ENCODE data around the gene CDH10.

CDH10 gene

DNA sequence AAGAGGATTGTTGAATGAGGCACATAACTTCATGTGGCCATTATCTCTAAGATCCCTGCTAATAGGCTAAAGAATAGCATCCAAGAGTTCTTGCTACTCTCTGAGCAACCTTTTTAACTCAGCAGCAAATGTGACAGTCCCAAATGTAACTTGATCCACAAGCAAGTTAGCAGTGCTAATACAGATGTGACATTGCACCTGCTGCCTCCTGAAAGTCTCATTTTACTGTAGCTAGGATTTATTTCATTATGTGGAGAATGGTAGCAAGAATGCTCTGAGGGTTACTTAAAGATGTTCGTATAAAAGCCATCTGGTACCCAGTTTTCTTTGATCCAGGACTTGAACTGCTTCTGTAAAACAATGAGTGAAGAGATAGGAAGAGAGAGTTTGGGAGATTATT, 45.8 kb downstream of the CDH10 start:
- no peak for DNase-seq (ENCODE audit: low read depth)

GRCh38 chr5:24595329-24595728, 49.4 kb downstream of the CDH10 start:
- no peak for DNase-seq (ENCODE audit: low read depth)

DNA sequence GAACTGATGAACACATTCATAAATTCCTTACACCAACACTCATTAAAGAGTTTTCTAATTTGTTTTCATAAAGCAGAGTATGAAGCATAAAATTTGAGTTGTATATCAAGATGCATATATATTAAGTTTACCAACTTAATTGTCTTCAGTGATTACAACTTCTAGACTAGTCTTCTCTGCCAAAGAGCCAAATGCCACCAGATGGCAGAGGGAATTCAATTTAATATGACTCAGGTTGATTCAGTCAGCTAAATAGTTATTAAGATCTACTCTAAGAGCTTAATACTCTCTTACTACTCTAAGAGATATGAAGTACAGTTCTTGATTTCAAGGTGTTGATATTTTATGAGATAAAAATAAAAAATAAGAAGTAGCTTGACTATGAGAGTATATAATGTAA, 53.4 kb downstream of the CDH10 start:
- no peak for DNase-seq (ENCODE audit: low read depth)

DNA sequence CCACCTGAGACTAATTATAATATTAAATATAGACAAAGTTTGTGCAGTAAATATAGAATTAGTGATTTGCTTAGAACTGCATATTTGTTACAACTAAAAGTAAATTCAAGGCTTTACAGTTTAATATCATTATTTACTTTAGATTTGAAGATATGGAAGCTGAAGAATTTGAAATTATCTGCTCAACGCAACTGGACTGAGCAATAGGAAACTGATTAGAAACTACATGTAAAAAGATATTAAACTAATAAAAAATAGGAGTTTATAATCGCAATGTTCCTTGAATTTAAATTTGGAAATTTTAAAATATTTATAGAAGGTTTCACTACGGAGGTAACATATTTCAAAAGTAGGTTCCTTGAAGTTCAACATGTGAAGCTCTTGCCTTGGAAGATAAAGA, 55.2 kb downstream of the CDH10 start:
- no peak for DNase-seq (ENCODE audit: low read depth)

DNA sequence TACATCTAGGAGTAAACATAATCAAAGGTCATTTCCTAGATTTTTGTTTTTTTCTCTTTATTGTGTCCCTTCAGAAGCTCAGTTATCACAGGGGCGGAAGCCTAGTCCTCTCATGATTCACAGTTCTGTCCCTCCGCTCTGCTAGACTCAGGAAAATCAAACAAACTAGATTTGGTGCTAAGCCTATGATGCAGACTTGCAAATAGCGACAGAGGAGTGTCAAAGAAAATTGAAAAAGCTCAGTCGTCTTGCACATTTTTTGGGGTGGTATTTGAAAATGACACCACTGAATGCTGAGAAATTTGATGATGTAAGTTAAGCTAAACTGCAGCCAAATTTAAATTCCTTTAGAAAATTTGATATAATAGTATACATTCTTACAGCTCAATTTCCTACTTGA, 59.0 kb downstream of the CDH10 start:
- DNase-seq (ENCODE audit: low read depth) = no peak

DNA sequence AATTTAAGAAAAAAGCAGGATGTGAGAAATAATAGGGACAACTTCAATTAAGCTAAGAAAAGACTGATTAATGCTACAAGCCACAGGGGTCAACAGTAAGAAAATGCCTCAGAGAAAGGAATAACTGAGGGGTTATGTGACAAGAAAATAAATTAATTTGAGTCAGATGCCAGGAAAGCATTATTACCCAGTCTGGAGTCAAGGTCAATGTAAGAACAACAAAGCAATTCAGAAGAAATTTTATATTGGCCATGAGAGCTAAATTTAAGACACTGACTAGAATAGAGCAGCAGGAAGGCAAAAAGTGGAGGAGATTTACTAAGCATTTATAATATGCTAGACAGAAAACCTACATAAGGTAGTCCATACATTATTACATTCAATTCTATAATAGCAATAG, 73.5 kb downstream of the CDH10 start:
- DNase-seq (ENCODE audit: low read depth) = no peak

DNA sequence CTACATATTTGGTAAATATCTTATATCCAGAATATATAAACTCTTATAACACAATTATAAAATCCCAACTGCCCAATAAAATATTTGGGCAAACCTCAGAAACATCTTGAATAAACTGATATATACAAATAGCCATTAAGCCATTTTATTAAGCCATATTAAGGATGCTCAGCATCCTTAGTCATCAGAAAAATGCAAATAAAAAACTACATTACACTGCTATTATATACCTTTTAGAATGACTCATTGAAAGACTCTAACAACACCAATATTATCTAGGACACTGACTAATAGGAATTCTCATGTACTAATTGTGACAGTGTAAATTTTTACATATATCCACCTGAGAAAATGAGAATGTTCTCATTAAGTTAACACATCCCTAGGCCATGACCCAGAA, 77.8 kb downstream of the CDH10 start:
- no peak for DNase-seq (ENCODE audit: low read depth)

GRCh38 chr5:24555229-24555628, 89.5 kb downstream of the CDH10 start:
- DNase-seq (ENCODE audit: low read depth) = no peak

GRCh38 chr5:24547132-24547531, 97.6 kb downstream of the CDH10 start:
- DNase-seq (ENCODE audit: low read depth) = no peak

- no peak for DNase-seq (ENCODE audit: low read depth)
Measured at GRCh38 chr5:24539613-24540012, 105.2 kb downstream of the CDH10 start.

- no peak for DNase-seq (ENCODE audit: low read depth)
Measured at GRCh38 chr5:24538346-24538745, 106.4 kb downstream of the CDH10 start.

DNA sequence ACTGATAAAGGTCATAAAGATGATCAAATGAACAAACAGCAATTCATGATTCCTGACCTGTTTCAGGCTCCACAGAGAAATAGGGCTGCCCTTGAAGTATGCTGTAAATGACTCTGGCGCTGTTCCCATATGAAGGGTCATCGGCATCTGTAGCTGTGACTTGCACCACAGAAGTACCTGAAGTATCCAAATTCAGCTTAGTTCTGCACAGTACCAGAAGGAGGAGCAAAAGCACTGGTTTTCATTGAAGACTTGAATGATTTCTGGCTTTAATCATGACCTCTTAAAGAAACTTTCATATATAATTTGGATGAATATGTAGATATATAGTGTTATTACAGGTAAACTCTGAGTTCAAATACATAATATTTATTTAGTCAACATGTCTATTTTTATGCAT, 109.1 kb downstream of the CDH10 start:
- no peak for DNase-seq (ENCODE audit: low read depth)

DNA sequence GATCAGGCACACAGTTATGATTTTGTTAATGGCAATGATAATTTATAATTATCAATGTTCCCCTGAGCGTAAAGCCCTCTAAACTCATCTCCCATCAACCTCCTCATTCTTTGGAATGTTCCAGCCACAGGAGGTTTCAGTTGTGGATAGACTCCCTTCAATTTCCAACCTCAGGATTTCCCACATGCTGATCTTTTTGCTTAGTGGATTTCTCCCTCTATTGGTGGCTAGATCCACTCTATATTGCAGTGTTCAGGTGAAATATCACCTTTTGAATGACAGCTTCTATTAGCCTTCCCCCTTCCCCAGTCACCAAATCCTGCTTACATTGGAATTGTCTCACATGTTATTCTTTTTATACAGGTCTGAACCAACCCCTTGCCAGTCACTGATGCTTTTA, 113.9 kb downstream of the CDH10 start:
- no peak for DNase-seq (ENCODE audit: low read depth)

- DNase-seq (ENCODE audit: low read depth) = no peak
Measured at GRCh38 chr5:24525414-24525813, 119.4 kb downstream of the CDH10 start.

- no peak for DNase-seq (ENCODE audit: low read depth)
Measured at GRCh38 chr5:24512423-24512822, 132.4 kb downstream of the CDH10 start.

DNA sequence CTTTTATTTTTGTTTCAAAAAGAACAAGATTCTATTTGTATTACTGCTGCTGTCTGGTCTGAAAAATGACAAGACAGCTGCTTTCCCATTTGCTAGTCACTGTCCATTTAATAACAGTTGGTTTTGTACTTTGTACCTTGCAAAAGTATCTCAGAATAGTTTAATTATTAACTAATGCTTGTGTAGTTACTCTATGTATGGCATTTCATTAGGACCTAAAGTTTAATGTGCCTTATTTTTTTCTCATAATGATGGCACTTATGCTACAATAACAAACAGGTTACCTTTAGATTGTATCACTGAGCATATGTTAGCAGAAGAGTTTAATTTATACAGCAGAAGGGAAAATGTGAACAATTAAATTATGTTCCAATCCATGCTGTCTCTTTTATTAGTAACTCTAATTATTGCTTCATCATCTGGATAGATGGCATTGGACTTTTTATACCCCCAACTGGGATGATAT, 134.2 kb downstream of the CDH10 start:
- DNase-seq (ENCODE audit: low read depth) = no peak

- no peak for DNase-seq (ENCODE audit: low read depth)
Measured at GRCh38 chr5:24509943-24510342, 134.8 kb downstream of the CDH10 start.

DNA sequence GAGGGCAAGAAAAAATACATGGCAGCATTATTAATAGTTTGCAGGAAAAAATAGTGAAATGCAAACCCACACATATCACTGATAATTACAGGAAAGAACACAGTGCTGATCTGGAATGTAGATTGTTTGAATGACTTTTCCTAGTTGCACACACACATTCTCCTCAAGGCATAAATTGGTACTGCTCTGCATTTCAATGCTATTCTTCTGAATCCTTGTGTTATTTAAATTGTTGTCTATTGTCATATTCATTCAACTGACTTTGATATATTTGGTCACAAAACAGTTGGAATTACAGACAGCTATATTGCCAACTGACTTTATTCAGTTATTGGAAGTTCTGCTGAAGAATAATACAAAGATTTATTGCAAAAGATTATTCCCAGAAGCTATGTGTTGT, 139.5 kb downstream of the CDH10 start:
- DNase-seq (ENCODE audit: low read depth) = no peak

DNA sequence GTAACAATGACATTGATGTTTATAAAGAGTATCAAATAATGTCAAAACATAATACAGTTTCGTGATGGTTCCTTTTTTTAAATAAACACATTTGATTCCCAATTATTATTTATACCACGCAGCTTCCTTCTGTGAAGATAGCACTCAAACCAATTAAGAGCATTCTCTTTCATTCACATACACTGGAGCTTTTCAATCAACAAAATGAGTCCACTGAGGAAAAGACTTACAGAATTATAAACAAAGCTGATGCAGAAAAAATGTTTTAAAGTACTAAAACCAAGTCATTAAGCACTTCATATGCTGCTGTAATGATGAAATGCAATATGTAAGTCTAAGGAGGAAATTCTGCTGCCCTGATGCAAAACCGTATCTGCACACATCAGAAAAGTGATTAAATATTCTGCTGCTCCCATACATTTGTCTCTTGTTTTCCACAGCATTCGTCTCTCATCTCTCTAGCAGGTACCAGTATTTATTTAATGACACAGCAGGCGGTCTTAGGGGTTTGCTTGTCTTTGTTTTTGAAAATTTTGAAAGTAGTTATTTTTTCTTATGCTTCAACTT, 147.1 kb downstream of the CDH10 start:
- DNase-seq (ENCODE audit: low read depth) = no peak

DNA sequence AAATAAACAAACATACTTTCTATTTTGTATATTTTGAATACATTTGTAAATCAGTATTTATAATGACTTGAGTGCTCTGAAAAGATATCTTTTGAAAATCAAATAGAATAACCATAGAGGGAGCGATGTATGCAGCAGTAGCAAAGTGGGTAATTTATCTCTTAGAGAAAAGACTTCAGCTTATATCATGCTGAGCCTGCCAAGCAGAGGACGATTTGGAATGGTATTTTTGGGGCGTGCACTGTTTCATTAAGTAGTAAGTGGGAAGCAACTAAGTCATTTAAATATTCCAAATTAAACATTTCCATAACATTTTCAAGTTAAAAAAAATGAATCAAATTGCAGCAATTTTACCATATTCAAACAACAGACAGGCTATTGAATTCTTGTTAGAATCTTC, 147.6 kb downstream of the CDH10 start:
- no peak for DNase-seq (ENCODE audit: low read depth)

- DNase-seq (ENCODE audit: low read depth) = no peak
Measured at GRCh38 chr5:24496268-24496667, 148.5 kb downstream of the CDH10 start.

- no peak for DNase-seq (ENCODE audit: low read depth)
Measured at GRCh38 chr5:24492229-24492628, 152.5 kb downstream of the CDH10 start.

GRCh38 chr5:24491490-24491889, 153.3 kb downstream of the CDH10 start:
- no peak for DNase-seq (ENCODE audit: low read depth)

DNA sequence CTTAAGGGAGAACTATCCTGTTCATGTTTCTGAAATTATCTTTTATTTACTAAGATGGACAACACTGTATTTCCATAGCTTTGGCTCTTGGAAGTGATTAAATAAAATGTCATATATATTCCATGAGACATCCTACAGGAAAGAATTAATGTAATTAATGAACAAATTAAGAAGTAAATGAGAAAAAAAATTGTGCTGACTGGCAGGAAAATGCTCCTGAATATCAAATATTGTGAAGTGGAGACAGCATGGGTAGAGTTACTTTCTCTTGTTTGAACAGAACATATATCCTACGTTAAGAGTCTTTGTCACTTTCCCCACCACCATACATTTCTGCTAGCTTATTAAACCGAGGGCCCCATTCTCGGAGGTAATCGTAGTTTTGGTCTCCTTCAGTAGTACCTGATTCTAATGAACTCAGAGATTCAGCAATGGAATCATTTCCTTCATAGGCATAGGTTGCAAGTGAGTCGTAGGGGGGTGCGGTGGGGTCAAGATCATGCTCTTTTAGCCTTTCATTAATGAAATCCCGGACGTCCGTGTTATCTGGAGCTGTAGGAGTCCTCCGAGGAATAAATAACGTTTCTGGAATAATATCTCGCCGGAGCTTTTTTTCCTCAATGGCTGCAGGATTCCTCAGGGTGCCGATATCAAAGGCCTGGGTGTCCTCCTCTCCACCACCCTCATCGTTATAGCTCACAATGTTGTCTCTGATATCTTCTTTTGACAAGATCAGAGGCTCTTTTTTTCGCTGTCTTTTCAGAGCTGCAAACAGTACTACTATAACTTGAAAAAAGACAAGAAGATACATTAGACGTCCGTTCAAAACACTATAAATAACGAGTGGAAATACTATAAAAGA, 157.2 kb downstream of the CDH10 start:
- no peak for DNase-seq (ENCODE audit: low read depth)
